Prostate gland (tissue), 2 donors: ENCODE results near the gene CR1. TPM values are rescaled to one million over a fixed set of nuclear protein-coding genes. Genes with fewer than 3 reads are reported as not detected.

Experiments used
- DNase-seq: peaks from one replicate; pipeline ENCODE4 v3.0.0-alpha.2; 2019; ENCODE audit warnings: low spot score
- H3K27ac ChIP-seq, 2 donors: fragments of 200-600 bp; sonication (generic); 2 replicates each; pipeline ENCODE4 v1.5.1; 2017 to 2019
- H3K27me3 ChIP-seq: fragments of 200-600 bp; sonication (generic); replicated peaks from 2 replicates; pipeline ENCODE4 v1.5.1; 2019; ENCODE audit not compliant: insufficient read depth
- H3K36me3 ChIP-seq, 2 donors: fragments of 200-600 bp; sonication (generic); 1 replicate in 1 of 2; 2 replicates in 1 of 2; pipeline versions ENCODE4 v1.5.1 to v1.8.1; 2017 to 2019
- H3K4me1 ChIP-seq: fragments of 200-600 bp; sonication (generic); replicated peaks from 2 replicates; pipeline ENCODE4 v1.5.1; 2019
- H3K4me3 ChIP-seq, 2 donors: fragments of 200-600 bp; sonication (generic); 2 replicates each; pipeline ENCODE4 v1.5.1; 2017 to 2019
- H3K9me3 ChIP-seq: fragments of 200-600 bp; sonication (generic); 2 replicates; pipeline ENCODE4 v1.5.1; 2017
- POLR2A ChIP-seq: fragments of 450-650 bp; IDR thresholded peaks from one replicate; pipeline ENCODE4 v1.6.1; 2016; ENCODE audit warnings: antibody characterized with exemption, mild to moderate bottlenecking
- POLR2AphosphoS5 ChIP-seq: sonication (generic); formaldehyde crosslinking; IDR thresholded peaks from one replicate; pipeline ENCODE4 v1.6.1; 2017; ENCODE audit warnings: antibody characterized with exemption
- WGBS: methylation state at CpG from one replicate; pipeline ENCODE4 v1.1.5; 2018; 5-methylcytosine and 5-hydroxymethylcytosine counted together
- intact Hi-C: fragments of 100-400 bp; cut with DNase I; formaldehyde crosslinking; loops from one replicate; pipeline ENCODE4 v1.14.2; 2022
- total RNA-seq, 2 donors: library from RNA; depleted of rRNA; stranded (reverse); fragments of >200 nt; gene quantifications; one replicate each; pipeline ENCODE4 v1.1.0, GENCODE V29; 2016
- TF ChIP-seq, protein P1 (sequence below), 4 experiments: fragments of 200-600 bp in 2 of 4; fragments of 450-650 bp in 2 of 4; sonication (generic) in 2 of 4; IDR thresholded peaks; 1 replicate in 3 of 4; 2 replicates in 1 of 4; pipeline ENCODE4 v1.5.1; 2016 to 2019; ENCODE audit warnings: antibody characterized with exemption in 4 of 4, mild to moderate bottlenecking in 2 of 4, moderate library complexity in 2 of 4

CR1 gene
- total RNA-seq, 2 donors from 2014 or later = 0.14 to 3.8 TPM

DNA sequence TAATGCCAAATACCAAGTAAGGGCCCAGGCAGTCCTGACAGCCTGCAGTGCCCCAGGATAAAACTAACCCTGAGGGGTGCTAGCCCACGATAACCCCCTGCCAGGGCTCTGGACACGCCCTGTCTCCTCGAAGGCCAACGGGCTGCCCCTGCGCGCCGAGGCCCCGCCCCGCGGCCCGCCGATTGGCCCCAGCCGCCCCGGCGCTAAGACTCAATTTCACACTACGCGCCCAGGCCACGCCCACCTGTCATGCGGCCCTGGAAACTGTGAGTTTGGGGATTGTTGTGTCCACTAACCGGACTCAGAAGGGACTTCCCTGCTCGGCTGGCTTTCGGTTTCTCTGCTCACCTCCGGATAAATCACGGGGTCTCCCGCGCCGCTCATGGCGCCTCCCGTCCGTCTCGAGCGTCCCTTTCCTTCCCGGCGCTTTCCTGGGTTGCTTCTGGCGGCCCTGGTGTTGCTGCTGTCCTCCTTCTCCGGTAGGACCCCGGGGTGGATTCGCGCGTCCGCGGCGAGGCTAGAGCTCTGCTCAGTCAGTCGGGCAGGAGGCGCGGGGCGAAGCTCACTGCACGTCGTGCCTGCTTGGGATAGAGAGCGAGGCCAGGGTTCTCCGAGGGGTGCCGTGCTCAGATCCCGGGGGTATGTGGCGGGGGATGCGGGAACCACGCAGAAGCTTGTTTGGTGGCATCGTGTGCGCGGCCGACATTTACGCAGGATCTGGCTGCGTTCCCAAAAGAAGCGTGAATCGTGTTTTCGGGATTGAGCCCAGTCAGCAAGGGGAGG, 149.1 kb downstream of the CR1 start, which contains the start of gene CR1L:
Gene CR1L, plus strand, starts transcription at position 282 of the 783 bp plus-strand sequence. Its CDS starts 101 bp downstream, at position 383.
- peak; percentile 65 for DNase-seq
- no peaks in the 10 kb centered on the region for H3K36me3 ChIP-seq
- peak within 1 kb of the TSS; percentile 40 to 45 for H3K4me3 ChIP-seq
- intact Hi-C loops = loop anchor here (10.0 kb wide), 1 partner anchor 150 kb away; no protein-coding TSS in a partner anchor
- no peaks in the 10 kb centered on the region for H3K4me1 ChIP-seq
- H3K27me3 ChIP-seq = no peaks in the 10 kb centered on the region
- no peaks in the 10 kb centered on the region for H3K9me3 ChIP-seq
- 4% methylated on average over 64 of the region's 65 CpGs for WGBS
- TF ChIP-seq, protein P1, sequence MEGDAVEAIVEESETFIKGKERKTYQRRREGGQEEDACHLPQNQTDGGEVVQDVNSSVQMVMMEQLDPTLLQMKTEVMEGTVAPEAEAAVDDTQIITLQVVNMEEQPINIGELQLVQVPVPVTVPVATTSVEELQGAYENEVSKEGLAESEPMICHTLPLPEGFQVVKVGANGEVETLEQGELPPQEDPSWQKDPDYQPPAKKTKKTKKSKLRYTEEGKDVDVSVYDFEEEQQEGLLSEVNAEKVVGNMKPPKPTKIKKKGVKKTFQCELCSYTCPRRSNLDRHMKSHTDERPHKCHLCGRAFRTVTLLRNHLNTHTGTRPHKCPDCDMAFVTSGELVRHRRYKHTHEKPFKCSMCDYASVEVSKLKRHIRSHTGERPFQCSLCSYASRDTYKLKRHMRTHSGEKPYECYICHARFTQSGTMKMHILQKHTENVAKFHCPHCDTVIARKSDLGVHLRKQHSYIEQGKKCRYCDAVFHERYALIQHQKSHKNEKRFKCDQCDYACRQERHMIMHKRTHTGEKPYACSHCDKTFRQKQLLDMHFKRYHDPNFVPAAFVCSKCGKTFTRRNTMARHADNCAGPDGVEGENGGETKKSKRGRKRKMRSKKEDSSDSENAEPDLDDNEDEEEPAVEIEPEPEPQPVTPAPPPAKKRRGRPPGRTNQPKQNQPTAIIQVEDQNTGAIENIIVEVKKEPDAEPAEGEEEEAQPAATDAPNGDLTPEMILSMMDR (IDR thresholded peaks at IDR 0.05) = no peak
- TF ChIP-seq POLR2AphosphoS5 (no peak), POLR2A (no peak)
- no peak within 1 kb of the TSS for H3K27ac ChIP-seq

DNA sequence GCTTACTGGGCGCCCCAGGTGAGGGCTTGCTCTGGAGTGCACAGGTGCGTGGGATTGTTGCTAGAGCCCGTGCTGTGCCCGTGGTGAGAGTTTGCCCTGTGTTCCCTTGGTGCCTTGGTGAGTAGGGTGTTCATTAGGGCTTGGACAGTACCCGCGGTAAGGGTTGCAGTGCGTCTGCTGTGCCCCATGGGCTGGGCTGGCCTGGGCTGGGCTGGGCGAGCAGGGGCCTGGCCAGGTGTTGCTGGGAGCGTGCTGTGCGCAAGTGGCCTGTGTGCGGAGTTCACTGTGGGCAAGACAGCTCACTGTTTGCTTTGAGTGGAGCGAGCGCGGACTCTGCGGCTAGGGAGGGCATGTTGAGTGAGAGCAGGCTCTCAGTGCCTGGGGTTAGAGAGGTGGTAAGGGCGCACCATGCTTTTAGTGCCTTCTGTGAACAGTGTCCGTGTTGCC, 149.7 kb downstream of the CR1 start:
- H3K36me3 ChIP-seq = no peaks in the 10 kb centered on the region
- H3K9me3 ChIP-seq = no peaks in the 10 kb centered on the region
- peak overlapping the region in 1 of 2 donors; percentile 45 for H3K4me3 ChIP-seq
- intact Hi-C loops = loop anchor here (10.0 kb wide), 1 partner anchor 149 kb away; no protein-coding TSS in a partner anchor
- TF ChIP-seq, protein P1 (IDR thresholded peaks at IDR 0.05) = no peak
- TF ChIP-seq POLR2AphosphoS5 = no peak
- no peak for TF ChIP-seq POLR2A
- H3K27me3 ChIP-seq = no peaks in the 10 kb centered on the region
- 93% methylated on average over 11 of the region's 17 CpGs for WGBS
- no peaks in the 10 kb centered on the region for H3K4me1 ChIP-seq
- DNase-seq = no peak
- no peak overlapping the region for H3K27ac ChIP-seq

DNA sequence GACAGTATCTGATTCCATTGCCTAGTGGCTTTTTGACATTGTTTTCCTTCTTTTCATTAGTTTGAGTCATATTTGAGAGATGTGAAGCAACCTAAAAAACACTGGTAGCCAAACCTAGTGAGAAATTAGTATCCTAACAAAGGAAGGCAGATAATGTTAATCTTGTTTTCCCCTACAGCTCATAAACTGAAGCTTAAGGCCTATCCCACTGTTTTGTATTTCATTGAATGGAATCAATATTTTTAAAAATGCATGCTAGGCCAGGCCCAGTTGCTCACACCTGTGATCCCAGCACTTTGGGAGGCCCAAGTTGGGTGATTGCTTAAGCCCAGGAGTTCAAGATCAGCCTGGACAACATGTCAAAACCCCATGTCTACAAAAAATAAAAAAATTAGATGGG, 150.2 kb downstream of the CR1 start:
- Histone ChIP-seq H3K9me3 (no peaks in the 10 kb centered on the region), H3K4me1 (no peaks in the 10 kb centered on the region), H3K36me3 (no peaks in the 10 kb centered on the region), H3K27me3 (no peaks in the 10 kb centered on the region), H3K4me3 (no peak overlapping the region), H3K27ac (no peak overlapping the region)
- DNase-seq = no peak
- TF ChIP-seq POLR2A (no peak), POLR2AphosphoS5 (no peak)
- TF ChIP-seq, protein P1 (IDR thresholded peaks at IDR 0.05) = no peak
- intact Hi-C loops = loop anchor here (10.0 kb wide), 1 partner anchor 149 kb away; no protein-coding TSS in a partner anchor

DNA sequence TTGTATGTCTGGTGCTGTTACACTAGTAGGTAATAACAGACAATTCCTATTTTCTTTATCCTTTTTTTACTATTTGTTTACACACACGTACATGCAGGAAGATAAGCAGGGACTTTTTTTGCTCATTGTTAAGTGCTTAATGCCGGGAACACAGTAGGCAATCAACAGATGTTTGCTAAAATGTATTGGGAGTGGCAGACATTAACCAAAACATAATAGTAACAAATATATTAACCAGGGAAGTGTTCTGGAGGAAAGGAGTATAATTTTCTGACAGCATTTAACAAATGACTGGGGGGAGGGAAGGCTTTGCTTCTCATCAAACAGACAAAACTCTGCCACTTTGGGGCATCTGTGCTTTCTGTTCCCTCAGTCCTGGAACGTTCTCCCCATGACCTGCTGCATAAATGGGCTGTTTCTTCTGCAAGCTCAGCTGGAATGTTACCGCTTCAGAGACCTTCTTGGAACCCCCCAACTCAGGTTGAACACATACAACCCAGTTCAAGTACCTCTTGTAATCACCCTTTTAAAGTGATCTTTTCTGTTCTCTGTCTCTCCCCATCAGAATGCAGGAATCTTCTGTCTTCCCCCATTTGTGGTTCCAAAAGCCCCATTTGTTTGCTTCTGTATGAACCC, 151.1 kb downstream of the CR1 start:
- Histone ChIP-seq H3K9me3 (no peaks in the 10 kb centered on the region), H3K4me1 (no peaks in the 10 kb centered on the region), H3K27ac (no peak overlapping the region), H3K27me3 (no peaks in the 10 kb centered on the region), H3K36me3 (no peaks in the 10 kb centered on the region), H3K4me3 (no peak overlapping the region)
- intact Hi-C loops = loop anchor here (10.0 kb wide), 1 partner anchor 148 kb away; no protein-coding TSS in a partner anchor
- no peak for TF ChIP-seq POLR2A
- TF ChIP-seq POLR2AphosphoS5 = no peak
- TF ChIP-seq, protein P1 (IDR thresholded peaks at IDR 0.05) = no peak
- WGBS = 60% methylated on average over 4 of the region's 4 CpGs
- no peak for DNase-seq
